Activated naive CD8-positive, alpha-beta T cell treated with anti-CD3 and anti-CD28 coated beads, Interleukin-2, amount 10 ng/mL, durations not matched to agents 7 days and 5 days (primary cell): Measurements from ENCODE around the gene KATNBL1. TPM values are rescaled to one million over a fixed set of nuclear protein-coding genes. Genes with fewer than 3 reads are reported as not detected.
"Not testable (repeated sequence)": the region's sequence is repeated elsewhere in the genome, so short reads cannot be mapped to it uniquely, and the experiment has no call there.

Experiments used
- ATAC-seq: fragments of 150-1000 bp; cut with Tn5 transposase; one replicate; pipeline ENCODE4 v1.10.0; 2021; ENCODE audit warnings: low read depth, moderate library complexity
- POLR2A ChIA-PET: fragments of 350-600 bp; sonication (Branson Sonifier 250); formaldehyde crosslinking; loops from one replicate; lab custom pipeline; 2021; ENCODE audit warnings: antibody characterized with exemption; lab: Charles Lee
- DNase-seq: peaks from one replicate; pipeline ENCODE4 v3.0.0; 2021
- H3K27ac Mint-ChIP-seq: one replicate; pipeline ENCODE4 v1.8.0; 2022; ENCODE audit warnings: mild to moderate bottlenecking, mixed read lengths
- H3K27me3 Mint-ChIP-seq: one replicate; pipeline ENCODE4 v1.8.0; 2022; ENCODE audit warnings: mild to moderate bottlenecking, moderate library complexity, mixed read lengths
- H3K36me3 Mint-ChIP-seq: one replicate; pipeline ENCODE4 v1.8.0; 2021; ENCODE audit warnings: mild to moderate bottlenecking, mixed read lengths
- H3K4me1 Mint-ChIP-seq: one replicate; pipeline ENCODE4 v1.8.0; 2021; ENCODE audit warnings: mixed read lengths
- H3K4me3 Mint-ChIP-seq: one replicate; pipeline ENCODE4 v1.8.0; 2022; ENCODE audit warnings: mild to moderate bottlenecking, moderate library complexity, mixed read lengths
- H3K9me3 Mint-ChIP-seq: one replicate; pipeline ENCODE4 v1.8.0; 2021; ENCODE audit warnings: mixed read lengths
- total RNA-seq, 2 experiments: library from RNA; stranded (reverse); gene quantifications; one replicate each; pipeline ENCODE4 v1.2.3, GENCODE V29; 2021

Gene KATNBL1
- total RNA-seq, 2 experiments from 2014 or later: 49.1 to 49.5 TPM

GRCh38 chr15:34122771-34123183 lies 87.1 kb downstream of the KATNBL1 start:
- Mint-ChIP-seq H3K4me1 (no peaks in the 10 kb centered on the region), H3K4me3 (no peak overlapping the region), H3K27me3 (peaks cover 18% of the 10 kb centered on the region), H3K27ac (no peak overlapping the region), H3K9me3 (no peaks in the 10 kb centered on the region), H3K36me3 (no peaks in the 10 kb centered on the region)
- ATAC-seq (no peak), DNase-seq (no peak)
- POLR2A ChIA-PET: no interaction called here

GRCh38 chr15:34121786-34122185 lies 88.1 kb downstream of the KATNBL1 start:
- H3K9me3 Mint-ChIP-seq, H3K27ac Mint-ChIP-seq, H3K36me3 Mint-ChIP-seq, H3K4me3 Mint-ChIP-seq, ATAC-seq, POLR2A ChIA-PET, H3K4me1 Mint-ChIP-seq, DNase-seq: not testable (repeated sequence)
- peaks cover 19% of the 10 kb centered on the region for H3K27me3 Mint-ChIP-seq

- H3K27ac Mint-ChIP-seq, H3K9me3 Mint-ChIP-seq, DNase-seq, POLR2A ChIA-PET, H3K4me1 Mint-ChIP-seq, H3K36me3 Mint-ChIP-seq, ATAC-seq, H3K4me3 Mint-ChIP-seq: not testable (repeated sequence)
- peaks cover 19% of the 10 kb centered on the region for H3K27me3 Mint-ChIP-seq
Measured at GRCh38 chr15:34120420-34120819, 89.5 kb downstream of the KATNBL1 start.

- no peaks in the 10 kb centered on the region for H3K36me3 Mint-ChIP-seq
- ATAC-seq (no peak), DNase-seq (no peak)
- no peak overlapping the region for H3K4me3 Mint-ChIP-seq
- POLR2A ChIA-PET: no interaction called here
- peaks cover 22% of the 10 kb centered on the region for H3K27me3 Mint-ChIP-seq
- no peaks in the 10 kb centered on the region for H3K4me1 Mint-ChIP-seq
- H3K9me3 Mint-ChIP-seq: no peaks in the 10 kb centered on the region
- H3K27ac Mint-ChIP-seq: no peak overlapping the region
Measured at GRCh38 chr15:34119291-34119690, 90.6 kb downstream of the KATNBL1 start.

- POLR2A ChIA-PET: no interaction called here
- no peaks in the 10 kb centered on the region for H3K4me1 Mint-ChIP-seq
- H3K4me3 Mint-ChIP-seq: no peak overlapping the region
- DNase-seq (no peak), ATAC-seq (no peak)
- H3K36me3 Mint-ChIP-seq: no peaks in the 10 kb centered on the region
- no peak overlapping the region for H3K27ac Mint-ChIP-seq
- no peaks in the 10 kb centered on the region for H3K9me3 Mint-ChIP-seq
- peaks cover 22% of the 10 kb centered on the region for H3K27me3 Mint-ChIP-seq
Measured at GRCh38 chr15:34116620-34117019, 93.3 kb downstream of the KATNBL1 start.

- Mint-ChIP-seq H3K4me1 (peaks cover 1% of the 10 kb centered on the region), H3K27me3 (peaks cover 15% of the 10 kb centered on the region), H3K4me3 (no peak overlapping the region), H3K27ac (peak overlapping the region; percentile 47), H3K9me3 (no peaks in the 10 kb centered on the region), H3K36me3 (no peaks in the 10 kb centered on the region)
- no peak for ATAC-seq
- no peak for DNase-seq
- POLR2A ChIA-PET: no interaction called here
Measured at GRCh38 chr15:34114739-34115138, 95.2 kb downstream of the KATNBL1 start.

GRCh38 chr15:34114215-34114614 lies 95.7 kb downstream of the KATNBL1 start:
- no peak for ATAC-seq
- POLR2A ChIA-PET: no interaction called here
- no peak overlapping the region for H3K4me3 Mint-ChIP-seq
- H3K27me3 Mint-ChIP-seq: peaks cover 15% of the 10 kb centered on the region
- DNase-seq: no peak
- no peaks in the 10 kb centered on the region for H3K9me3 Mint-ChIP-seq
- peak overlapping the region; percentile 47 for H3K27ac Mint-ChIP-seq
- peaks cover 1% of the 10 kb centered on the region for H3K4me1 Mint-ChIP-seq
- no peaks in the 10 kb centered on the region for H3K36me3 Mint-ChIP-seq

GRCh38 chr15:34111488-34111887 lies 98.4 kb downstream of the KATNBL1 start:
- ATAC-seq (no peak), DNase-seq (no peak)
- POLR2A ChIA-PET: no interaction called here
- H3K4me3 Mint-ChIP-seq: no peak overlapping the region
- H3K27me3 Mint-ChIP-seq: peaks cover 4% of the 10 kb centered on the region
- peaks cover 1% of the 10 kb centered on the region for H3K4me1 Mint-ChIP-seq
- H3K9me3 Mint-ChIP-seq: no peaks in the 10 kb centered on the region
- no peaks in the 10 kb centered on the region for H3K36me3 Mint-ChIP-seq
- H3K27ac Mint-ChIP-seq: no peak overlapping the region

- no peak overlapping the region for H3K27ac Mint-ChIP-seq
- POLR2A ChIA-PET: interaction anchor here (0.6 to 1.4 kb wide), 3 partner anchors 100 to 259 kb away, joined by 4 to 10 read pairs (median 4); partner anchors contain the start of genes KATNBL1 and LPCAT4
- peaks cover 1% of the 10 kb centered on the region for H3K4me1 Mint-ChIP-seq
- no peaks in the 10 kb centered on the region for H3K9me3 Mint-ChIP-seq
- DNase-seq (no peak), ATAC-seq (peak; percentile 58)
- peaks cover 6% of the 10 kb centered on the region for H3K36me3 Mint-ChIP-seq
- peaks cover 3% of the 10 kb centered on the region for H3K27me3 Mint-ChIP-seq
- no peak overlapping the region for H3K4me3 Mint-ChIP-seq
Measured at GRCh38 chr15:34109797-34110663, 99.9 kb downstream of the KATNBL1 start.

- peaks cover 12% of the 10 kb centered on the region for H3K4me1 Mint-ChIP-seq
- DNase-seq (no peak), ATAC-seq (no peak)
- peaks cover 18% of the 10 kb centered on the region for H3K36me3 Mint-ChIP-seq
- POLR2A ChIA-PET: no interaction called here
- no peak overlapping the region for H3K27ac Mint-ChIP-seq
- peaks cover 7% of the 10 kb centered on the region for H3K9me3 Mint-ChIP-seq
- no peak overlapping the region for H3K4me3 Mint-ChIP-seq
- peaks cover 2% of the 10 kb centered on the region for H3K27me3 Mint-ChIP-seq
Measured at GRCh38 chr15:34107315-34107714, 102.6 kb downstream of the KATNBL1 start.

GRCh38 chr15:34106423-34106822 lies 103.5 kb downstream of the KATNBL1 start:
- DNase-seq (no peak), ATAC-seq (no peak)
- peaks cover 2% of the 10 kb centered on the region for H3K27me3 Mint-ChIP-seq
- POLR2A ChIA-PET: interaction anchor here (0.7 kb wide), 1 partner anchor 110 kb away, joined by 9 read pairs; no protein-coding TSS in a partner anchor
- no peak overlapping the region for H3K27ac Mint-ChIP-seq
- H3K4me1 Mint-ChIP-seq: peaks cover 16% of the 10 kb centered on the region
- no peak overlapping the region for H3K4me3 Mint-ChIP-seq
- H3K9me3 Mint-ChIP-seq: peaks cover 7% of the 10 kb centered on the region
- peaks cover 23% of the 10 kb centered on the region for H3K36me3 Mint-ChIP-seq

- Mint-ChIP-seq H3K27me3 (no peaks in the 10 kb centered on the region), H3K4me1 (peaks cover 29% of the 10 kb centered on the region), H3K36me3 (peaks cover 25% of the 10 kb centered on the region)
Measured at GRCh38 chr15:34102175-34102925, 107.5 kb downstream of the KATNBL1 start.

More at GRCh38 chr15:34102175-34102925, 107.5 kb downstream of the KATNBL1 start:
- no peak for DNase-seq
- Mint-ChIP-seq H3K4me3 (peak overlapping the region; percentile 98), H3K27ac (peak overlapping the region; percentile 99), H3K9me3 (peaks cover 7% of the 10 kb centered on the region)
- peak; percentile 23 for ATAC-seq
- POLR2A ChIA-PET: interaction anchor here (0.6 to 2.1 kb wide), 8 partner anchors 17 to 1441 kb away, joined by 3 to 14 read pairs (median 6); partner anchors contain the start of genes AVEN, EMC4, KATNBL1 and LPCAT4
